Measurements from ENCODE around the gene ZNF500.

The ZNF500 gene

GRCh38 chr16:4699046-4699556 is 67.9 kb downstream of the ZNF500 start:
- H3K27ac ChIP-seq, result no peak overlapping the region
- no peak for TF ChIP-seq CTCF (conservative IDR thresholded peaks at IDR 0.05)

- no peak for TF ChIP-seq CTCF (conservative IDR thresholded peaks at IDR 0.05)
- H3K27ac ChIP-seq, result no peak overlapping the region
These were observed 68.5 kb downstream of the ZNF500 start for GRCh38 chr16:4698321-4699045.
